ENCODE measurements around the gene EAPP. TPM values are rescaled to one million over a fixed set of nuclear protein-coding genes. Genes with fewer than 3 reads are reported as not detected.
"Not testable (repeated sequence)": the region's sequence is repeated elsewhere in the genome, so short reads cannot be mapped to it uniquely, and the experiment has no call there.

Gene EAPP
- total RNA-seq = 31.3 TPM

- peak; percentile 97 for DNase-seq (ENCODE audit: low spot score)
Measured at GRCh38 chr14:34539407-34540180, at the start of gene EAPP. Gene EAPP (minus strand): TSS chr14:34539701. CDS start chr14:34539628, 73 bp downstream.

- no peak for DNase-seq (ENCODE audit: low spot score)
Measured at GRCh38 chr14:34583525-34583924, 44.0 kb upstream of the EAPP start.

GRCh38 chr14:34582117-34582680, 42.7 kb upstream of the EAPP start:
- no peak for DNase-seq (ENCODE audit: low spot score)

- DNase-seq (ENCODE audit: low spot score) = no peak
Measured at GRCh38 chr14:34580381-34580780, 40.9 kb upstream of the EAPP start.

- DNase-seq (ENCODE audit: low spot score) = no peak
Measured at GRCh38 chr14:34571771-34572170, 32.3 kb upstream of the EAPP start.

GRCh38 chr14:34569750-34570149, 30.2 kb upstream of the EAPP start:
- DNase-seq (ENCODE audit: low spot score) = no peak

GRCh38 chr14:34568803-34569202, 29.3 kb upstream of the EAPP start:
- DNase-seq (ENCODE audit: low spot score) = no peak

- DNase-seq (ENCODE audit: low spot score) = no peak
Measured at GRCh38 chr14:34562776-34563150, 23.3 kb upstream of the EAPP start.

GRCh38 chr14:34562037-34562775, 22.7 kb upstream of the EAPP start:
- not testable (repeated sequence) for DNase-seq (ENCODE audit: low spot score)

- DNase-seq (ENCODE audit: low spot score) = not testable (repeated sequence)
Measured at GRCh38 chr14:34556498-34556829, 17.0 kb upstream of the EAPP start.

- not testable (repeated sequence) for DNase-seq (ENCODE audit: low spot score)
Measured at GRCh38 chr14:34555583-34556497, 16.3 kb upstream of the EAPP start.

GRCh38 chr14:34554540-34555250, 15.2 kb upstream of the EAPP start:
- no peak for DNase-seq (ENCODE audit: low spot score)

GRCh38 chr14:34549276-34549966, 9.9 kb upstream of the EAPP start:
- DNase-seq (ENCODE audit: low spot score) = not testable (repeated sequence)

- no peak for DNase-seq (ENCODE audit: low spot score)
Measured at GRCh38 chr14:34548472-34548981, 9.0 kb upstream of the EAPP start.

GRCh38 chr14:34547136-34547520, 7.6 kb upstream of the EAPP start:
- not testable (repeated sequence) for DNase-seq (ENCODE audit: low spot score)

- not testable (repeated sequence) for DNase-seq (ENCODE audit: low spot score)
Measured at GRCh38 chr14:34546272-34547135, 7.0 kb upstream of the EAPP start.

- DNase-seq (ENCODE audit: low spot score) = not testable (repeated sequence)
Measured at GRCh38 chr14:34540181-34541059, 919 bp upstream of the EAPP start.

- no peak for DNase-seq (ENCODE audit: low spot score)
Measured at GRCh38 chr14:34538871-34539406, 562 bp downstream of the EAPP start.

Data from mucosa of gallbladder (tissue), 1 donor.